Activated CD8-positive, alpha-beta memory T cell treated with anti-CD3 and anti-CD28 coated beads for 48 hours (primary cell): ENCODE measurements around the gene NEURL1B.

Experiments used
- DNase-seq, 3 experiments: peaks; one replicate each; pipeline ENCODE4 v3.0.0-alpha.2; 2020; ENCODE audit warnings: low read depth in 2 of 3, low spot score in 2 of 3

Gene NEURL1B

GRCh38 chr5:172728481-172729241 lies 87.6 kb downstream of the NEURL1B start:
- no peak for DNase-seq

- DNase-seq: no peak
Observed at GRCh38 chr5:172729588-172729987, 88.5 kb downstream of the NEURL1B start.

- no peak for DNase-seq
Observed at GRCh38 chr5:172730222-172730621, 89.2 kb downstream of the NEURL1B start.

GRCh38 chr5:172730981-172731679 lies 90.1 kb downstream of the NEURL1B start:
- no peak for DNase-seq

GRCh38 chr5:172731680-172732074 lies 90.6 kb downstream of the NEURL1B start:
- no peak for DNase-seq

GRCh38 chr5:172732201-172732865 lies 91.3 kb downstream of the NEURL1B start:
- no peak for DNase-seq

- no peak for DNase-seq
Observed at GRCh38 chr5:172733131-172733973, 92.3 kb downstream of the NEURL1B start.

- DNase-seq: no peak
Observed at GRCh38 chr5:172733974-172734346, 92.9 kb downstream of the NEURL1B start.

GRCh38 chr5:172735141-172735831 lies 94.2 kb downstream of the NEURL1B start:
- DNase-seq: no peak

GRCh38 chr5:172736508-172737135 lies 95.6 kb downstream of the NEURL1B start:
- DNase-seq: no peak

- DNase-seq: no peak
Observed at GRCh38 chr5:172739375-172739774, 98.3 kb downstream of the NEURL1B start.

GRCh38 chr5:172740428-172741205 lies 99.6 kb downstream of the NEURL1B start:
- DNase-seq: no peak
